Stimulated activated memory B cell treated with anti-CD40 and anti-IgM and Interleukin-4, amounts not matched to agents 10 μg/mL and 1 μg/mL and 100 μg/mL, for 72 hours (primary cell): ENCODE results near the gene SYAP1.
"Not testable (repeated sequence)": the region's sequence is repeated elsewhere in the genome, so short reads cannot be mapped to it uniquely, and the experiment has no call there.

Source experiments
- ATAC-seq: fragments of 150-1000 bp; cut with Tn5 transposase; 2 replicates; pipeline ENCODE4 v1.10.0; 2021
- H3K27ac Mint-ChIP-seq: one replicate; pipeline ENCODE4 v1.8.0; 2022; ENCODE audit warnings: mild to moderate bottlenecking, mixed read lengths
- H3K27me3 Mint-ChIP-seq: one replicate; pipeline ENCODE4 v1.8.0; 2022; ENCODE audit warnings: mixed read lengths
- H3K36me3 Mint-ChIP-seq: one replicate; pipeline ENCODE4 v1.8.0; 2022; ENCODE audit warnings: mixed read lengths
- H3K4me1 Mint-ChIP-seq: one replicate; pipeline ENCODE4 v1.8.0; 2022; ENCODE audit warnings: mixed read lengths
- H3K4me3 Mint-ChIP-seq: one replicate; pipeline ENCODE4 v1.8.0; 2022; ENCODE audit warnings: mild to moderate bottlenecking, moderate library complexity, mixed read lengths
- H3K9me3 Mint-ChIP-seq: one replicate; pipeline ENCODE4 v1.8.0; 2022; ENCODE audit warnings: mixed read lengths

The SYAP1 gene

DNA sequence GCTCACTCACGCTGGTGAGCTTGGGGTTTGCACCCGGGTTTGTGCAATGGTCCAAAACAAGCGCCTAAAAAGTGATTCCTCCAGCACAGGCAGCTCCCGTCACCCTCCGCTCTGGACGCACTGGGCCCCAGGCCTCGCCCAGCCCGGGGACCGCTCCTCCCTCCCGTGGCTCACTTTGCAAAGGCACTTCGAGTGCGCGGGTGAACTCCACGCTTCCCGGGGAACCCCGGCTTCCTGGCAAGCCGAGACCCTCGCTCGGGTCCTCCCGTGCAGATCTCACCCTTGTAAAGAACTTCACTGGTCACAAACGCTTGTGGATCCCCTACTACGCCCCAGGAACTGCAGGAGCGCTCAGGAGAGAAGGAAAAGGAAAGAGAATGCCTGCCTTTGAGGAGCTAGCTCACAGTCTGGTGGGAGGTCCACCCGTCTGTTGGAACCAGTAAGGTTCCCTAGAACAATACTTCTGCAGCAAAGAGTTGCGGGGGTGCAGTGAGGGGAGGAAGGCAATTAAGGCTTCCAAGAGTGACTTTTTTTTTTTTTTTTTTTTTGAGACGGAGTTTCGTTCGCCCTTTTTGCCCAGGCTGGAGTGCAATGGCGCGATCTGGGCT lies 6.8 kb upstream of the SYAP1 start, which contains the start of gene CTPS2:
TSS of gene CTPS2 (minus strand) at position 122 of the 608 bp plus-strand sequence. CDS start 9,767 bp downstream, outside the sequence.
- H3K4me3 Mint-ChIP-seq, result peak within 1 kb of the TSS; percentile 87
- peak within 1 kb of the TSS; percentile 87 for H3K27ac Mint-ChIP-seq
- no peaks in the 10 kb centered on the region for H3K36me3 Mint-ChIP-seq
- H3K4me1 Mint-ChIP-seq, result peaks cover 17% of the 10 kb centered on the region
- no peaks in the 10 kb centered on the region for H3K27me3 Mint-ChIP-seq
- H3K9me3 Mint-ChIP-seq, result no peaks in the 10 kb centered on the region
- ATAC-seq, result peak; percentile 85

DNA sequence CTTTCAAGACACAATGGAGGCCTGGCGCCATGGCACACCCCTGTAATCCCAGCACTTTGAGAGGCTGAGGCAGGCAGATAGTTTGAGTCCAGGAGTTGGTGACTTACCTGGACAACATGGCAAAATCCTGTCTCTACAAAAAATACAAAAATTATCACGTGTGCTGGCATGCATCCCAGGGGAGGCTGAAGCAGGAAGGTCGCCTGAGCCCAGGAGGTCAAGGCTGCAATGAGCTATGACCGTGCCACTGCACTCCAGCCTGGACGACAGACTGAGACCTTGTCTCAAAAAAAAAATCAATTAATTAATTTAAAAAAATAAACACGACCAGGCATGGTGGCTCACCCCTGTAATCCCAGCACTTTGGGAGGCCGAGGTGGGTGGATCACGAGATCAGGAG lies 4.9 kb upstream of the SYAP1 start:
- Mint-ChIP-seq H3K27ac (no peak overlapping the region), H3K4me3 (no peak overlapping the region), H3K4me1 (peaks cover 19% of the 10 kb centered on the region), H3K27me3 (no peaks in the 10 kb centered on the region), H3K9me3 (no peaks in the 10 kb centered on the region), H3K36me3 (peaks cover 2% of the 10 kb centered on the region)
- no peak for ATAC-seq

DNA sequence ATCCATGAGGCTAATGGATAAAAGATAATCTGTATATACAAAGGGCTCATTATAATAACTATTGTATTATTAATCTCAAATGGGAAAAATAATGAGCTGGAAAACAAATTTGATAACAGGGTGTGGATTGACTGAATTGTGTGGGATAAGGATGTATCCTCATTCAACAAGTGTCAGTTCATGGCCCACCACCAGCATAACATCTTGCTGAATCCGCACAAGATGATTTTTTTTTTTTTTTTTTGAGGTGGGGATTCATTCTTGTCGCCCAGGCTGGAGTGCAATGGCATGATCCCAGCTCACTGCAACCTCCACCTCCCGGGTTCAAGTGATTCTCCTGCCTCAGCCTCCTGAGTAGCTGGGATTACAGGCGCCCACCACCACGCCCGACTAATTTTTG lies 3.8 kb upstream of the SYAP1 start:
- not testable (repeated sequence) for H3K36me3 Mint-ChIP-seq, H3K4me3 Mint-ChIP-seq, H3K27me3 Mint-ChIP-seq, ATAC-seq, H3K9me3 Mint-ChIP-seq, H3K27ac Mint-ChIP-seq
- H3K4me1 Mint-ChIP-seq, result peaks cover 17% of the 10 kb centered on the region

DNA sequence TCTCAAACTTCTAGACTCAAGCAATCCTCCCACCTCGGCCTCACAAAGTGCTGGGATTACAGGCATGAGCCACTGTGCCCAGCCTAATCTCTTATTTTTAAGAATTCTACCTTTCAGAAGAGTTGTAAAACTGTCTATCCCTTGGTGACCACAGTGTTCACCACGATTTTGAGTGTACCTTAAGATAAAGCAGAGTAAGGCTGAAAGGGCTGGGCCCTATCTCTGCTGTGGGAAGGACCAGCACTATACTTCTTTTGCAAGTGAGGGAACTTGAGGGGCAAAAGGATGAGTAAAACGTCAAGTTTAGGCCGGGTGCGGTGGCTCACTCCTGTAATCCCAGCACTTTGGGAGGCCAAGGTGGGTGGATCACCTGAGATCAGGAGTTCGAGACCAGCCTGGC lies 3.0 kb upstream of the SYAP1 start:
- H3K36me3 Mint-ChIP-seq, H3K27me3 Mint-ChIP-seq, H3K4me3 Mint-ChIP-seq, ATAC-seq, H3K9me3 Mint-ChIP-seq, H3K27ac Mint-ChIP-seq: not testable (repeated sequence)
- peaks cover 14% of the 10 kb centered on the region for H3K4me1 Mint-ChIP-seq

DNA sequence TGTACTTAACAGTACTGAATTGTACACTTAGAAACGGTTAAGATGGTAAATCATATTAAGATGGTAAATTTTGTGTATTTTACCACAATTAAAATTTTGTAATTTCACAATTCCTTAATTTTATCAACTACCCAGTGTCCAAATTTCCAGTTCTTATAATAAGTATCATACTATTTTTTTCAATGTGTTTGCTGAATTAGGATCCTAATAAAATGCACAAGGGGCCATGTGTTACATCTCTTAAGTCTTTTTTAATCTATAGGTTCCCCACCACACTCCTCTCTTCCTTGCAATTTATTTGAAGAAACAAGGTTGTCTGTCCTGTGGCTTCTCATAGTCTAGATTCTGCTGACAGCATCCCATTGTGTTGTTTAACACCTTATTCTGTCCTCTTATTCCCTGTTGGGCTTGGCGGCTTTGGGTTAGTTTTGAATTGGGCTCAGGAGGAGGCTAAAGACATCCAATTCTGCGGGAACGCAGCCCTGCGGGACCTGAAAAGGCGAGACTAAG lies 533 bp upstream of the SYAP1 start:
- Mint-ChIP-seq H3K9me3 (no peaks in the 10 kb centered on the region), H3K27me3 (no peaks in the 10 kb centered on the region), H3K4me1 (peaks cover 12% of the 10 kb centered on the region), H3K4me3 (peak overlapping the region; percentile 97), H3K36me3 (peaks cover 7% of the 10 kb centered on the region), H3K27ac (peak overlapping the region; percentile 97)
- no peak for ATAC-seq

DNA sequence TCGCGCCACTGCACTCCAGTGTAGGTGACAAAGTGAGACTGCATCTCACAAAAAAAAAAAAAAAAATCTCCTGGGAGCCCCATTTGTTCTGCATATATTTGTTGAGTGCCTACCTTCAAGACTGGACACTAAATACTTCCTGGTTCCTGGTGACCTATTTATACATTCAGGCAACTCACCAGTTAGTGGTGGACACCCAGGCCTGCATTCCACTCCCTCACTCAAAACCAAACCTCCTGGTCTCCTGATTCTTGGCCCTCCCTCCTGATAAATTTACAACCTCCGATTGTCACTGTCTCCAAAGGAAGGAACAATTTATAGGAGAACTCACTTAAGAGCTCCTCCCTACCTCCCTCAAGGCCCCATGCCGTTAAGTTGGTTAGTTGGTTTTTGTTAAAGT lies 3.1 kb downstream of the SYAP1 start:
- no peaks in the 10 kb centered on the region for H3K9me3 Mint-ChIP-seq
- no peak overlapping the region for H3K4me3 Mint-ChIP-seq
- H3K36me3 Mint-ChIP-seq, result peaks cover 14% of the 10 kb centered on the region
- H3K4me1 Mint-ChIP-seq, result peaks cover 20% of the 10 kb centered on the region
- no peak for ATAC-seq
- H3K27ac Mint-ChIP-seq, result no peak overlapping the region
- H3K27me3 Mint-ChIP-seq, result no peaks in the 10 kb centered on the region

DNA sequence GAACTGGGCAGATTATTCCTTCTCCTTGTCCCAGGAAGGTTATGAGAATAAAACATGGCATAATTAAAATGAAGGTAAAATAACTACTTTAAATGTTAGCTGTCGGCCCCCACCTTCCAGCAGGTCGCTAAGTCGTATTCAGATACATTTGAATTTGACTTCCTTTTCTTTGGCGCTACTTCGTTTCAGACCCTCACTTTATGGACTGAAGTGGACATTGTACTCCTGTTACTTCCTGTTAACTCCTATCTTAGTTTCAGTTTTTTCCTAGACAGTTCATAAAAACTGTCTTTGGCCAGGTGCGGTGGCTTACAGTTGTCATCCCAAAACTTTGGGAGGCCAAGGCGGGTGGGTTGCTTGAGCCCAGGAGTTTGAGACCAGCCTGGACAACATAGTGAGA lies 5.7 kb downstream of the SYAP1 start:
- no peaks in the 10 kb centered on the region for H3K9me3 Mint-ChIP-seq
- H3K27me3 Mint-ChIP-seq, result no peaks in the 10 kb centered on the region
- H3K4me1 Mint-ChIP-seq, result peaks cover 15% of the 10 kb centered on the region
- ATAC-seq, result no peak
- no peak overlapping the region for H3K4me3 Mint-ChIP-seq
- H3K27ac Mint-ChIP-seq, result no peak overlapping the region
- peaks cover 11% of the 10 kb centered on the region for H3K36me3 Mint-ChIP-seq

DNA sequence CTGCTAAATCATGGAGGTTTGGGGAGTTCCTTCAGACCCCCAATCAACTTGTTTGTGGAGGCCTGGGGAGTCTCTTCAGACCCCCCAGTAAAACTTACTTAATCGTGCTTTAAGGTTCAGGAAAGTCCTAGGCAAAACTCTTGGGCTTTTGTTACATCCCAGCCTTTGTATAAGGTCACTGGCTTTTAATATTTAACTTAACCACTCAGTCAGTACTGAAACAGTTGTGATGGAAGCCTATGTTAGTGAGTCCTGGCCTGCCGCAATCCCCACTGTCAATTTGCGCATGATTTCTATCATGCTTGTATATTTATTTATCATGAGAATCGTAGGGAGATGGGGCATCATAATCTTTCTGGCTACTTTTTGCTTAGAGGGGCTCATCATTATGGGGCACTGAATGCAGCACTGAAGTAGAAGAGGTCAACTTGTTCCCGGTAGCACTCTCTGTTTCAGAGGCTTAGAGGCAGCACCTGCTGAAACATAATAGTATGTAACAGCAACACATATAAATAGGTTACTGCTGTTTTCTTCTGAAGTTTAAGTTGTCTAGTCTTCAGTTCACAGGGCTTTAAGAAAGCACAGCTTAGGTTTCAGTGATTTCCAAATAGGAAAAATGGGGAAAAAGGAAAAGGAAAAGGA lies 7.1 kb downstream of the SYAP1 start:
- not testable (repeated sequence) for H3K27ac Mint-ChIP-seq, H3K4me1 Mint-ChIP-seq, H3K27me3 Mint-ChIP-seq, ATAC-seq, H3K4me3 Mint-ChIP-seq, H3K9me3 Mint-ChIP-seq
- H3K36me3 Mint-ChIP-seq, result peaks cover 11% of the 10 kb centered on the region

DNA sequence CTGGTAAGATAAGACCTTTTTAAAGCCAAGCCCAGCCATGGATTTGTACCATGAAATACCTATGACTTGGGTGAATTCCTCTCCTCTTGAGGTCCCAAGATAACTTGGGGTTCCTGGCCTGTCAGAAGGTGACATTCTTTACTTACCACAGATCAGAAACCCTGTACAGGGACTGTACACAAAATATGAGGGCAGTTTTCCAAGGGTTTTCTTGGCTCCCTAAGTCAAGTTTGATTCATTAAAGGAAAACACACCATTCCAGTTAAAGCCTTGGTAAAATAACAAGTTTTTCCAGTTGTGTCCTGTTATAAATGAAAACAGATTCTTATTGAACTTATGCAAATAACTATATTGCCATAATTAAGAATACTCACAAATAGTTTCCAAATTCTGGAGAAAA lies 8.2 kb downstream of the SYAP1 start:
- Mint-ChIP-seq H3K27me3 (no peaks in the 10 kb centered on the region), H3K36me3 (peaks cover 11% of the 10 kb centered on the region), H3K4me1 (peaks cover 8% of the 10 kb centered on the region), H3K27ac (no peak overlapping the region), H3K9me3 (no peaks in the 10 kb centered on the region), H3K4me3 (no peak overlapping the region)
- no peak for ATAC-seq

DNA sequence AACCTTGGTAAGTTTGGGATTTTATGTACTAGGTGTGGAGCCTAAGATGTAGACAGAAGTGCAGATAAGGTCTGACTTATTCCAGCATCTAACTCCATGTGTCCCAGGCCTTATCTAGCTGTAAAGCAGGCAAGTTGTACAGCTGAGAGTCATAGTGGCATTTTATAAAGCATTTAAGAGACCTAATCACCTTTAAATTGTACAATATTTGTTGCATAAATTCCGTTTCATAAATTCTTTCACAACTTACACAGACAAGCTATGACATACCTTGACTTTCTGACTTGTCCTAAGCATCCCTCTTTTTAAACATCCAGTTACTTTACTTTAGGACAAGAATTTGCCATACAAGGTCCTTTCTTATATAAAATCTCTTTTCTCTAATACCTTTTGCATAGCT lies 11.0 kb downstream of the SYAP1 start:
- no peak overlapping the region for H3K4me3 Mint-ChIP-seq
- H3K4me1 Mint-ChIP-seq, result peaks cover 9% of the 10 kb centered on the region
- H3K9me3 Mint-ChIP-seq, result no peaks in the 10 kb centered on the region
- H3K36me3 Mint-ChIP-seq, result peaks cover 8% of the 10 kb centered on the region
- H3K27ac Mint-ChIP-seq, result no peak overlapping the region
- ATAC-seq, result no peak
- no peaks in the 10 kb centered on the region for H3K27me3 Mint-ChIP-seq

DNA sequence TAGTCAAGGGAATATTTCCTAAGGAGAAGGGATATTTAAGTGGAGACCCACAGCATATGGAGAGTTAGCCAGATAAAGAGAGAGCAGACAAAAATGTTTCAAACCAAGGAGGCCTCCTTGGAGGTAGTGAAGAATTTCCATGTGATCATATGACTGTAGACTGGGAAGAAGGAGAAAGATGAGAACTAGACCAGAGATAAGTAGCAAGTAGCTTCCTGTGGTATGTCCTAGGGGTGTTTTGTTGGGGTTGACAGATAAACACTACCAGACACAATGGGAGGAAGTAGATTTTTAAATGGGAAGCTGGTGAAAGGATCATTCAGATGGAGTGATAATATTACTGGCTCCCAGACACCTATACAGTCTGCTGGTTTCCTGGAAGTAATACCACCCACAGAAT lies 13.6 kb downstream of the SYAP1 start:
- H3K4me3 Mint-ChIP-seq, result no peak overlapping the region
- ATAC-seq, result no peak
- no peak overlapping the region for H3K27ac Mint-ChIP-seq
- H3K36me3 Mint-ChIP-seq, result peaks cover 14% of the 10 kb centered on the region
- peaks cover 5% of the 10 kb centered on the region for H3K4me1 Mint-ChIP-seq
- no peaks in the 10 kb centered on the region for H3K27me3 Mint-ChIP-seq
- H3K9me3 Mint-ChIP-seq, result no peaks in the 10 kb centered on the region

DNA sequence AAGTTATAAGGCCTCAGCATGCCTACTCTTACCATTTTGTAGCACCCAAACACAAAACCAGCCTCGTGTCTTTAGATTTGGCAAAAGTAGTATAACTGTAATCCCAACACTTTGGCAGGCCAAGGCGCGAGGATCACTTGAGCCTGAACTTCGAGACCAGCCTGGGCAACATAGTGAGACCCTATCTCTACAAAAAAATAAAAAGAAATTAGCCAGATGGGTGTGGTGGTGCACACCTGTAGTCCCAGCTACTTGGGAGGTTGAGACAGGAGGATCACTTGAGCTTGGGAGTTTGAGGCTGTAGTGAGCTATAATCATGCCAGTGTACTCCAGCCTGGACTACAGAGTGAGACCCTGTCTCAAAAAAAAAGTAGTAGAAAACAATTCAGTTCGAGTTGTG lies 17.6 kb downstream of the SYAP1 start:
- H3K9me3 Mint-ChIP-seq, result no peaks in the 10 kb centered on the region

DNA sequence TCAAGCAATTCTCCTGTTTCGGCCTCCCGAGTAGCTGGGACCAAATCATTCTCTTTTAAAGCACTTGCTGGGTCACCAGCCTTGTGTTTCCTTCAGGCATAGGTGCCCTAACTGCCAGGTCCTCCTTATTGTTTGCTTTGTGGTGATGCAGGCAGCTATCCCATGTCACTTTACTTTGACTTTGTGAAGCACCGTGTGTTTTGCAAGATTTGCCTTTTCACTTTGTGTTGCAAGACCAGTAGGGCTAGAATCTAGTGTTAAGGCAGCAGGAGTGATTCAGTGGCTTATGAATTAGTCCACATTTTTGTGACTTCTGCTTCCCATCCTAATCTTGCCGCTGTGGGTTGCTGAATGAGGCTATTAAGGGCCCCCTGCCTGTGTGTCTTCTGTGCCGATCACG lies 20.2 kb downstream of the SYAP1 start:
- H3K36me3 Mint-ChIP-seq, result peaks cover 38% of the 10 kb centered on the region
- H3K27me3 Mint-ChIP-seq, result no peaks in the 10 kb centered on the region
- H3K4me1 Mint-ChIP-seq, result no peaks in the 10 kb centered on the region
- H3K4me3 Mint-ChIP-seq, result no peak overlapping the region
- no peak overlapping the region for H3K27ac Mint-ChIP-seq
- no peak for ATAC-seq
- H3K9me3 Mint-ChIP-seq, result no peaks in the 10 kb centered on the region

More for the DNA sequence above, 17.6 kb downstream of the SYAP1 start:
- H3K27ac Mint-ChIP-seq, result no peak overlapping the region
- peaks cover 5% of the 10 kb centered on the region for H3K4me1 Mint-ChIP-seq
- H3K4me3 Mint-ChIP-seq, result no peak overlapping the region
- no peak for ATAC-seq
- H3K27me3 Mint-ChIP-seq, result no peaks in the 10 kb centered on the region
- peaks cover 32% of the 10 kb centered on the region for H3K36me3 Mint-ChIP-seq

DNA sequence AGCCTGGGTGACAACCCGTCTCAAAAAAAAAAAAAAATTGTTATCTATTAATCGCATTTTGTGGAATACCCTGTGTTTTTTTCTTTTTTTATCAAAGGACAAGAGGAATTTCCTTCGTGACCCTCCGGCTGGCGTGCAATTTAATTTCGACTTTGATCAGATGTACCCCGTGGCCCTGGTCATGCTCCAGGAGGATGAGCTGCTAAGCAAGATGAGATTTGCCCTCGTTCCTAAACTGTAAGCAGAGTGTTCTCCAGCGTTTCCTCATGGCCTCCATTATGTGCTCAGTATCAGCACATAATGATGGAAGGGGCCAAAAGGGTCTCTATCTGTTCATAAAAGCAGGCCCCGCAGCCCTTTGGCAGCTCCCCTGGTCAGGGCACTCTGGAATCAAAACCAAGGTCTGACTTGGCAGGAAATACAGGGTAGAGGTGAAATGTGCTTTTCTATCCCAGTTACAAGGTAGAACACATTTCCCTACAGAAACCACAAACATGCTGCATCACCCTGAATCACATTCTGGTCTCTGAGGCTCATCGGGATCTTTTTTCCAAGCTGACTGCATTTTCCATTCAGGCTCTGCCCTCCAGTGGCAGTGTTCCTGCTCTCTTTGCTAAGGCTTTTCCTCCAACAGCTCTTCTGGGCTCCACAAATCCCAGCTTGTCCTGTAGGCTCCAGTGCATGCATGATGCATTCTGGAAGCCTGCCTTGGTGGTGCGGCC lies 24.4 kb downstream of the SYAP1 start:
- H3K9me3 Mint-ChIP-seq, result no peaks in the 10 kb centered on the region
- H3K4me3 Mint-ChIP-seq, result no peak overlapping the region
- no peaks in the 10 kb centered on the region for H3K27me3 Mint-ChIP-seq
- no peak for ATAC-seq
- H3K27ac Mint-ChIP-seq, result no peak overlapping the region
- H3K4me1 Mint-ChIP-seq, result no peaks in the 10 kb centered on the region
- peaks cover 34% of the 10 kb centered on the region for H3K36me3 Mint-ChIP-seq

DNA sequence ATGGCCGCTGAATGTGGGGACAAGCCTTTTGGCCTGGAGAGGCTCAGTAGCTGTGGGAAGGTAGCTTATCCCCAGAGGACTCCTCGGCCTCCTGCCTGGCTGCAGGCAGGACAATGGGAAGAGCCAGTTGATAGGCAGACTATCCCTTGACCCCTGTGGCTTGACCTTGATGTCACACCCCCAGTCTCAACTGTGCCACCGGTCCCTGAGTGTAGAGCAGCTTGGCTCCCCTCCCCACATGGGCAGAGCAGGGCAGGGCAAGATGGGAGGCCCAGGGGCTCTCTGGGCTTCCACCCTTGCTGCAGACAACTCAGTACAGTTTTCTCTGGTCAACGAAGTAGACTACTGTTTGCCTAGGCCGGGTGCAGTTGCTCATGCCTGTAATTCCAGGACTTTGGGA lies 25.7 kb downstream of the SYAP1 start:
- no peak for ATAC-seq
- Mint-ChIP-seq H3K4me3 (no peak overlapping the region), H3K27ac (no peak overlapping the region), H3K9me3 (no peaks in the 10 kb centered on the region), H3K4me1 (no peaks in the 10 kb centered on the region), H3K27me3 (no peaks in the 10 kb centered on the region), H3K36me3 (peaks cover 26% of the 10 kb centered on the region)

DNA sequence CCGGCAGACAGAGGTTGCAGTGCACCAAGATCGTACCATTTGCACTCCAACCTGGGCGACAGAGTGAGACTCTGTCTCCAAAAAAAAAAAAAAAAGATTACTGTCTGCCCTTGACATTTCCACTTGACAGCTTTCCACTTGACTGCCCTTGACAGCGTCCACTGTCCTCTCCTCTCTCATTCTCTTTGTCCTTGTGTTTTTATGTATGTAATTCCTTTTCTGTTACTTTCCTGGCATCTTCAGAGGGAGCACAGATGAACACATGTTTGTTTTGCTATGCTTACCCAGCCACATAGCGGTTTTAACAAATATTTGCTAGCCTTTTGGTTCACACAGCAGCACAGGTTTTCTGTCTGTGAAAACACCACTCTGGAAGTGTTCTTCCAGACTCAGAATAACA lies 26.2 kb downstream of the SYAP1 start:
- H3K4me3 Mint-ChIP-seq, result no peak overlapping the region
- H3K9me3 Mint-ChIP-seq, result no peaks in the 10 kb centered on the region
- H3K36me3 Mint-ChIP-seq, result peaks cover 20% of the 10 kb centered on the region
- no peak for ATAC-seq
- H3K4me1 Mint-ChIP-seq, result no peaks in the 10 kb centered on the region
- no peak overlapping the region for H3K27ac Mint-ChIP-seq
- no peaks in the 10 kb centered on the region for H3K27me3 Mint-ChIP-seq
